OCI-LY1 (cell line): ENCODE measurements around the gene NEAT1.

Experiments used
- EZH2 ChIP-seq: fragments of 200-600 bp; sonication (generic), shearing (Covaris generic); IDR thresholded peaks from 2 replicates; pipeline ENCODE4 v1.8.0; 2017; ENCODE audit warnings: borderline replicate concordance, mixed run types, mild to moderate bottlenecking, antibody characterized with exemption, low read length, moderate library complexity, mixed read lengths
- TF ChIP-seq, protein P1 (sequence below): fragments of 200-600 bp; sonication (generic), shearing (Covaris generic); IDR thresholded peaks from 2 replicates; pipeline ENCODE4 v1.5.1; 2017; ENCODE audit warnings: mild to moderate bottlenecking, antibody characterized with exemption, low read length, moderate library complexity, mixed read lengths

DNA sequence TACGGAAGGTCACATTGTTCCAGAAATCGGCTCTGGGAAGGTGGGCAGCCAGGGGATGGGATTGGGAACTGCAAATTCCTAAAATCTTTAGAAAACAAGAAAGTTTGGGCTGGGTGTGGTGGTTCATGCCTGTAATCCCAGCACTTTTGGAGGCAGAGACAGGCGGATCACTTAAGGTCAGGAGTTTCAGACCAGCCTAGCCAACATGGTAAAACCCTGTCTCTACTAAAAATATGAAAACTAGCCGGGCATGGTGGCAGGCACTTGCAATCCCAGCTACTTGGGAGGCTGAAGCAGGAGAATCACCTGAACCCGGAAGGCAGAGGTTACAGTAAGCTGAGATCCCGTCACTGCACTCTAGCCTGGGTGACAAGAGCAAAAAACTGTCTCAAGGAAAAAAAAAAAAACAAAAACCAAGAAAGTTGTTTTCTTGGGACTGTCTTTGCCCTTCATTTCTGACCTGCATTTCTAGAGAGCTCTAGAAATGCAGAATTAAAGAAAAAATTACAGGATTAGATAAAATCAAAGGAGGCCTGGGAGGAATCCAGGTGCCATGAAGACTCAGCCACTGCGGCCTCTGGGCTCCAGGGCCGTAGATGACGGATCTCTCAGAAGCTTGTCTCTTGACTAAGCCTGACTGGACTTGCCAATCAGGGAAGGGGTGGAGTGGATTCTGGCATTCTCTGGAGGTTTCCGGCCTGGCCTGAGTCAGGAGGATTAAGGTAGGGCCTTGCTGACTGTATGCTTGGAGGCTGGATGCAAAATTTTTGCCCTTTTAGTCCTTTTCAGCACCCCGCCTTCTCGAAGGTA, 71.0 kb downstream of the NEAT1 start:
- TF ChIP-seq, protein P1, sequence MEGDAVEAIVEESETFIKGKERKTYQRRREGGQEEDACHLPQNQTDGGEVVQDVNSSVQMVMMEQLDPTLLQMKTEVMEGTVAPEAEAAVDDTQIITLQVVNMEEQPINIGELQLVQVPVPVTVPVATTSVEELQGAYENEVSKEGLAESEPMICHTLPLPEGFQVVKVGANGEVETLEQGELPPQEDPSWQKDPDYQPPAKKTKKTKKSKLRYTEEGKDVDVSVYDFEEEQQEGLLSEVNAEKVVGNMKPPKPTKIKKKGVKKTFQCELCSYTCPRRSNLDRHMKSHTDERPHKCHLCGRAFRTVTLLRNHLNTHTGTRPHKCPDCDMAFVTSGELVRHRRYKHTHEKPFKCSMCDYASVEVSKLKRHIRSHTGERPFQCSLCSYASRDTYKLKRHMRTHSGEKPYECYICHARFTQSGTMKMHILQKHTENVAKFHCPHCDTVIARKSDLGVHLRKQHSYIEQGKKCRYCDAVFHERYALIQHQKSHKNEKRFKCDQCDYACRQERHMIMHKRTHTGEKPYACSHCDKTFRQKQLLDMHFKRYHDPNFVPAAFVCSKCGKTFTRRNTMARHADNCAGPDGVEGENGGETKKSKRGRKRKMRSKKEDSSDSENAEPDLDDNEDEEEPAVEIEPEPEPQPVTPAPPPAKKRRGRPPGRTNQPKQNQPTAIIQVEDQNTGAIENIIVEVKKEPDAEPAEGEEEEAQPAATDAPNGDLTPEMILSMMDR = no peak
- no peak for TF ChIP-seq EZH2
